Stimulated activated CD4-positive, alpha-beta T cell treated with anti-CD3 and anti-CD28 coated beads, Interleukin-12 subunit alpha, Interleukin-12 subunit beta, amount 100 ng/mL, for 48 hours (primary cell): ENCODE results near the gene SLC35B2.
"Not testable (repeated sequence)": the region's sequence is repeated elsewhere in the genome, so short reads cannot be mapped to it uniquely, and the experiment has no call there.

Experiments
- DNase-seq, 3 donors: peaks; one replicate each; pipeline ENCODE4 v3.0.0-alpha.2; 2020; ENCODE audit warnings: low read depth in 2 of 3, low spot score in 1 of 3

The SLC35B2 gene

GRCh38 chr6:44235891-44236516 is 21.3 kb downstream of the SLC35B2 start:
- no peak for DNase-seq

GRCh38 chr6:44235269-44235668 is 22.1 kb downstream of the SLC35B2 start:
- no peak for DNase-seq

- DNase-seq: no peak
Measured at GRCh38 chr6:44234101-44235025, 23.0 kb downstream of the SLC35B2 start.

- no peak for DNase-seq
Measured at GRCh38 chr6:44233567-44234100, 23.7 kb downstream of the SLC35B2 start.

DNA sequence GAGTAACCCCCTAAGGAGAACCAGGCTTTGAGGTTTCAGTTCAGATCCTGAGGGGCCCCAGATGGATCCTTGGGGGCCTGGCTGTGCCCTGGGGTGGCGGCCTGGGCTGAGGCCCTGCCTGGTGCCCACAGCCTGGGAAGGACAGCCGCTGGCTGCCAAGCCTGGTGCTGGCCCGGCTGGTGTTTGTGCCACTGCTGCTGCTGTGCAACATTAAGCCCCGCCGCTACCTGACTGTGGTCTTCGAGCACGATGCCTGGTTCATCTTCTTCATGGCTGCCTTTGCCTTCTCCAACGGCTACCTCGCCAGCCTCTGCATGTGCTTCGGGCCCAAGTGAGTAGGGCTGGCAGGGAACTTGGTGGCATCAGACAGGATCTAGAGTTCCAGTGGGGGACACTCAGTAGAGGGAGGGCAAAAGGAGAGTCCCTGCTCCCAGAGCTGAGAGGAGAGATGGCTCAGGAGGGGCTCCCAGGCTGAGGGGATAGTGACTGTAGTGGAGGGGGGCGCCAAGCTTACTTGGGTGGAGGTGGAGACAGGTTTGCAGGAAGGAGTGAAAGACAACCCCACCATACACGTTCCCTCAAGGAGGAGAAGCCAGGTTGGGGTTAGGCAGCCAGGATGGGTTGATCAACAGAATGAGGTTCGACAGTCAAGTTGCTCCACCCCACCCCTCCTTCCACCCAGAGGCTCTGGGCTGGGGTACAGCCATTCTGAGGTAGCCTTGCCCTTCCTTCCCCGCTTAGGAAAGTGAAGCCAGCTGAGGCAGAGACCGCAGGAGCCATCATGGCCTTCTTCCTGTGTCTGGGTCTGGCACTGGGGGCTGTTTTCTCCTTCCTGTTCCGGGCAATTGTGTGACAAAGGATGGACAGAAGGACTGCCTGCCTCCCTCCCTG is 24.4 kb downstream of the SLC35B2 start:
- no peak for DNase-seq

DNA sequence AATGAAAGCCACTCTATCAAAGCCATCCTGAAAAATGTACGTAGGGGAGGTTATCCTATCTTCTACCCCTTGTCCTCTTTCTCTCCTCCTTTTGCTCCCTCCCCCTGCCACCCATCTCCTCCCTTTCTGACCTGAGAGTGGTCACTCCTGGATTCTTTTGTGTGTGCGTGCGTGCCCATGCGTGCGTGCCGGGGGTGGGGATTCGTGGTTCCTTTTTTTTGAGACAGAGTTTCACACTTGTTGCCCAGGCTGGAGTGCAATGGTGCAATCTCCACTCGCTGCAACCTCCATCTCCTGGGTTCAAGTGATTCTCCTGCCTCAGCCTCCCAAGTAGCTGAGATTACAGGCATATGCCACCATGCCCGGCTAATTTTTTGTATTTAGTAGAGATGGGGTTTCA is 25.9 kb downstream of the SLC35B2 start:
- not testable (repeated sequence) for DNase-seq

DNA sequence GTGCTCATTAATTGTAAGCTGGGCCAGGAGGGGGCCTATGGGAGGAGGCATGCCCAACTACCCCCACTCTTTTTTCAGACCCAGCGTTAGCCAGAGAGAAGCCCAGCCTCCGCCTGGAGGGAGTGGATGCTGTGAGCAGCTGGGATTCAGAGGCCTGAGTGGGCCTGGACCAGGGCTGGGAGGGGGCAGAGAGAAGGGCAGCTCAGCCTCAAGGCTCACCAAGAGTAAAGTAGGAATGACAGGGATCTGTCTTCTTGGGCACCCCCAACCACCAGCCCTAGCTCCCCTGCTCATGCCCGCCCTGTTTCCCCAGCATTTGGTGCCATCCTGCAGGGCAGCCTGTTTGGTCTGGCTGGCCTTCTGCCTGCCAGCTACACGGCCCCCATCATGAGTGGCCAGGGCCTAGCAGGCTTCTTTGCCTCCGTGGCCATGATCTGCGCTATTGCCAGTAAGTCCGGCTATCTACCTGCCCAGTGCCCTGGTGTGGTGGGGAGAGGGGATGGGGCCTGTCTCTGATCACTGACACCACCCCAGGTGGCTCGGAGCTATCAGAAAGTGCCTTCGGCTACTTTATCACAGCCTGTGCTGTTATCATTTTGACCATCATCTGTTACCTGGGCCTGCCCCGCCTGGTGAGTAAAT is 27.2 kb downstream of the SLC35B2 start:
- no peak for DNase-seq

DNA sequence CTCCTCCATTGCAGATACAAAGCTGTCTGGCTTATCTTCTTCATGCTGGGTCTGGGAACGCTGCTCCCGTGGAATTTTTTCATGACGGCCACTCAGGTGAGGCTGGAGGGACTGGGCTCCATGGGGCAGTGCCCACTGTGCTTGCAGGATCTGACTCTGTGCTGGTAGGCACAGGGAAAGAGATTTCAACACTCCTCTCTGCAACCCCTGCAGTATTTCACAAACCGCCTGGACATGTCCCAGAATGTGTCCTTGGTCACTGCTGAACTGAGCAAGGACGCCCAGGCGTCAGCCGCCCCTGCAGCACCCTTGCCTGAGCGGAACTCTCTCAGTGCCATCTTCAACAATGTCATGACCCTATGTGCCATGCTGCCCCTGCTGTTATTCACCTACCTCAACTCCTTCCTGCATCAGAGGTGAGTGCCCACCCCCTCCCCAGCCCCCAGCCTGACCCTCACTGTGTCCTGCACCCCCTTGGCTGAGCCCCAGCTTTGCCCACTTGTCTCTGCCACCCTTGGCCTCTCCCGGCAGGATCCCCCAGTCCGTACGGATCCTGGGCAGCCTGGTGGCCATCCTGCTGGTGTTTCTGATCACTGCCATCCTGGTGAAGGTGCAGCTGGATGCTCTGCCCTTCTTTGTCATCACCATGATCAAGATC is 27.8 kb downstream of the SLC35B2 start:
- no peak for DNase-seq

- DNase-seq: no peak
Measured at GRCh38 chr6:44228836-44229235, 28.5 kb downstream of the SLC35B2 start.

GRCh38 chr6:44228433-44228832 is 28.9 kb downstream of the SLC35B2 start:
- DNase-seq: no peak

DNA sequence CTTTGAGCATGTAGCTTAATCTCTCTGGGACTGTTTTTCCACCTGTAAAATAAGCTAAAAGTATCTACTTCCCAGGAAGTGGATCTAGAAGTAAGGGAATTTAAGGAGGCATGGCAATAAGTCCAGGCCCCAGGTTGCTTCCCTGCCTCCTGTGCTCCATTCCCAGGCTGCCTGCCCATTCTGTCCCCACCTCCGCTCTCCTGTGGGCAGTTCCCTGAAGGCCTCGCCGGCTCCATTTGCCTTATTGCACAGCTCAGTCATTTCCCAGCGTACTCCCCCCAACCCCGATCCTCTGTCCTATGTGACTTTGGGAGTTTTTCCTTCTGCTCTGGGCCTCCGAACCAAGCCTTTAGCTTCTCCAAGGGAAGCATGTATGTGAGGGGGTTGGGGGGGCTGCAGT is 29.3 kb downstream of the SLC35B2 start:
- no peak for DNase-seq

GRCh38 chr6:44227148-44227793 is 30.1 kb downstream of the SLC35B2 start:
- DNase-seq: no peak

DNA sequence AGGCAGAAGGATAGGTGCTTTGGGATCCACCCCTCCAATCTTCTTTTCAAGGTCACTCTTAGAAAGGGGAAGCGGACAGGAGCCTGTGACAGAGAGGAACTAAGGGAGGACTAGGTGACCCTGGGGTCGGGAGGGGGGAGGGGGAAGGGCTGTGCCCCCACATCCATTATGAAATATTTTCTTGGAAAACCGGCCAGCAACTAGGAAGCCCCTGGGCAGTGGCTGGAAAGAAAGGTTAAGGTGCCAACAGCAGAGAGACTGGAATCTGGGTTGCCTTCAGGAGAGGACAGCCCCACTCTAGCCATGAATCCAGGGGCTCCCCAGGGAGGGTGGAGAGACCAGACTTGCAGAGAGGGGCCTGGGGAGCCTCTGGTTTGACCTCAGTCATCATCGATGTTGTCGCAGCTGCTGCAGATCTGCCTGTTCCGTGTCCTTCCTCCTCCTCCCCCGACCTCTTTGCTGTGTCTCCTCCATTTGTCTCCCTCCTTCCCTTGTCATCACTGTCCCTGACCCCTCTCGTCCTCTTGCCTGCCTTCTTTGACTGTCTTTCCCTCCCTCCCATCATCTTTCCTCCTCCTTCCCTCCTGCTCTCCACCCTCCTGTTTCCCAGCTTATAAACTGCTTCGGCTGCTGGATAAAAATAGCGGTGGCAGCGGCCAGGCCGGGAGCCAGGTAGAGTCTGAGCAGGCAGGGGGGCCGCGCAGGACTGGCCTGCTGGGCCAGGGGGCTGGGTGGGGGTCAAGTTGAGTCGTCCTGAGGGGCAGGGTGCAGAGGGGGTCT is 30.8 kb downstream of the SLC35B2 start:
- no peak for DNase-seq

DNA sequence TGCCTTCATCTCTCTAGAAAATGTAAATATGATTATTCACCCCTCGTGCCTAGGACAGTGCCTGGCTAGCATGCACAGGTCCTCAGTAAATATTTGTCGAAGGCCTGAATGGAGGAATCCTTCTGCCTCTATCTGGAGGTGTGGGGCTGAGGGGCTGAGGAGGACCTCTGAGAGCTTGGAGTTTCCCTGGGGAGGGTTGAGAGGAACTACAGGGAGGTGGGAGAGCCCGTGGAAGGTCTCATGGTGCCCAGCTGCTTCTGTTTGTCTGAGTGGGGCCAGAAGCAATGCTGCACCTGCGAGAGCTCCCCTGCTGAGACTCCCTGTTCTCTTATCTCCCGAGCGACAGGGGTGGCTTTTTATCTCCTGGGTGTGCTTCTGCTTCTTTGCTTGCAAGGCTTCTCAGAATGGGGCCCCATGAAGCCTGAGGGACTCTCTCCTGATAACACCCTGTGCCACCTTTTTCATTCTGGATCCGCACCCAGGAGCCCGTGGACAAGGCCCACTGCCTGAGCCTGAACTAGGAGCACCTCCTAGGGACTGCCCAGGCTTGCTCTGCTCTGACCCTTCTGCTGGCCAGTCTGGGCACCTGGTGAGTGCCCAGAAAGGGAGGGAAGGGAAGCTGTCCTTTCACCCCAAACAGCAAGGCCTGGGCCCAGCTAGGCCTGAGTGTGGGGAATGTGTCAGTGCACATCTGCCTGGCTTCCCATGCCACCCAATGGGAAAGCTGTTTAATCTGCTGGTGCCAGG is 31.6 kb downstream of the SLC35B2 start:
- DNase-seq: no peak

DNA sequence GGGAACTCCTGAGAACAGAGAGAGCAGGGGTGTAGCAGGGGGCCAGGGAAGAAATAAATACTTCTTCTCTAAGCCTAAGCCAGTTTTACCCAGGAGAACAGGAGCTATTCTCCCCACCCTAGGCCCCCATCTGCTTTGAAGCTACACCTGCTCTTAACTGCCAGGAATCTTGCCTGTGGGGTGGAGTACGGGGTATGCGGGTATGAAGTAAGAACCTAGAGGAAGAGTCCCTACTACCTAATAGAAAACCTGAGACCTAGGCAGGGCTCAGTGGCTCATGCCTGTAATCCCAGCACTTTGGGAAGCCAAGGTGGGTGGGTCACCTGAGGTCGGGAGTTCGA is 32.4 kb downstream of the SLC35B2 start:
- no peak for DNase-seq

DNA sequence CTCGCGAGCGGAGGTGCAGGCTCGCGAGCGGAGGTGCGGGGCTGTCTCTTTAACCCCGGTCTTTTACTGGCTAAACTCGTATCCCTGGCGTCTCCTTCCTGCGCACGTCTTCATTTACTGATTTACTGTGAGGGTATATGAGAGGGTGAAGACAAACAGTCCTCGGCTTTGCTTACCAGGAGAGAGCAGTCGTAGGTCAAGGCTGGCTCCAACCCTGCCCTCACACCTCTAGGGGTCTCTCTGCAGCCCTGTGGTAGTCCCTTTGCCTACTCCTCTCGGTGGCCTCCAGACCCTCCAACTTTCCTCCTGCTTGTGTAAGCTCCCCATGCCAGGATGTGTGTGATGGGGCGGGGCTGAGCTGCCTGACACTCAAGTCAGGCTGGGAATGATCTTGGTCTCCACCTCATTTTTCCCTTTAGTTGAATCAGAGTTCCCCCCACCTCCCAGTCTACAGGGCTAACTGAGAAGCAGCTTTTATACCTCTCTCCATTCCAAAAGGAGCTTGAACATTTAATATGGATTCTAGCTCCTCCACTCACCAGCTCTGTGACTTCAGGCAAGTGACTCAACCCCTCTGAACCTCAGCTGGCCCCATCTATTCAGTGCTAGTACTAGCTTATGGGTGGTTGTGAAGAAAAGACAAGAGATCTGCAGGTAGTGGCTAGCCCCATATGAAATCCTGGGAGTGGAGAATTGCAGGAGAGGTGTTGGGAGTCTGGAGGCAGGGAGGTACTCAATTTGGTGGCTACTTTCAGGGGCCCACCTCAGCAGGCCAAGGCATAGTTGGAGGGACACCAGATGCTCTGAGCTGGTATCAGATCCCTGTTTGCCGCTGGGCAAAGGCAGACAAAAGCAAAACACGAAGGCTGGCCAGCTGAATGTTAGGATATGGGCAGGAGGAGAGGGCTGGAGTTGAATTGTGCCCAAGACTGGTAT is 33.0 kb downstream of the SLC35B2 start:
- DNase-seq: no peak

DNA sequence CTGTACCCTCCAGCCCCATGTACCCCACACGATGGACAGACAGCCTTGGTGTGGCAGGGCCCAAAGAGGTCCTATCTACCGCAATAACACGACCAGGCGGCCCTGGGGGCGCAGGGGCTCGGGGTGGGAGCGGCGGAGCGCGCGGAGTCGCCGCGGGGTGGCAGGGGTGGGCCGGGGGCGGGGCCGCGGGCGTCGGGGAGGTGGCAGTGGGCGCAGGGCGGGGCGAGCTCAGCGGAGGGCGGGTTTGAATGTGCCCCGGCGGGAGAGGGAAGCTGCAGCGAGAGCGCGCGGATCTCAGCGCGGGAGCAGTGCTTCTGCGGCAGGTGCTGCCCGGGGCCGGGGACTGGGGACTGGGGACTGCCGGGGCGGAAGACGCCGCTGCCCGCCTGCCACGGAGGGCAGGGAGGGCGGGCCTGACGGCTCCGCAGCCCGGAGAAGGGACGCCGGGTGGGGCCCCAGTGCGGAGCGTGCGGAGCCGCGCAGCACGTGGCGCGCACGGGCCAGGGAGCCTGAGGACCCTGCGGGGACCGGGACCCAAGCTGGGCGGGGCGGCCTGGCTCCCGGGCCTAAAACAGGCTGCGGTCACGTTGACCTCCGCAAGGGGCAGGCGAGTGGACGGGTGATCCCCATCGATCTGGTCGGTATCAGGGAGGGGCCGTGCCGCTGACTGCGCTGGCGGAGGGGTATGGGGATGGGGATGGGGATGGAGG is 33.9 kb downstream of the SLC35B2 start, which contains the start of gene SLC29A1:
Gene SLC29A1, plus strand, starts transcription at position 277 of the 710 bp plus-strand sequence. CDS start 3,719 bp downstream, outside the sequence.
- peak; percentile 70 to 87 (median 73) for DNase-seq
